Suprapubic skin (tissue), 3 donors: ENCODE results near the gene ANXA2R.

Experiments used
- CTCF ChIP-seq, 2 donors: fragments of 200-600 bp in 1 of 2; fragments of 450-650 bp in 1 of 2; sonication (generic) in 1 of 2; IDR thresholded peaks; one replicate each; pipeline ENCODE4 v1.5.1; 2016 to 2019; ENCODE audit warnings: antibody characterized with exemption in 2 of 2, mild to moderate bottlenecking in 1 of 2, moderate library complexity in 1 of 2
- POLR2AphosphoS5 ChIP-seq, 3 donors: sonication (generic); formaldehyde crosslinking; IDR thresholded peaks; one replicate each; pipeline ENCODE4 v1.6.1; 2017; ENCODE audit warnings: antibody characterized with exemption in 3 of 3

- no peak for TF ChIP-seq CTCF (IDR thresholded peaks at IDR 0.05)
- TF ChIP-seq POLR2AphosphoS5 (IDR thresholded peaks at IDR 0.05) = peak in 1 of 3 donors; percentile 21
Observed at GRCh38 chr5:42993516-42994245, 46.4 kb downstream of the ANXA2R start.
